OCI-LY1 (cell line): ENCODE measurements around the gene HSF5.

Source experiments
- H2AFZ ChIP-seq: fragments of 200-600 bp; sonication (generic), shearing (Covaris generic); 2 replicates; pipeline ENCODE4 v1.6.0; 2014; ENCODE audit warnings: antibody characterized with exemption, mild to moderate bottlenecking, low read length
- H3F3A ChIP-seq: fragments of 200-600 bp; sonication (generic), shearing (Covaris generic); 2 replicates; pipeline ENCODE4 v1.6.0; 2014; ENCODE audit warnings: mild to moderate bottlenecking, antibody characterized with exemption, low read length, moderate library complexity; ENCODE audit not compliant: insufficient read depth
- H3K27ac ChIP-seq: fragments of 200-600 bp; sonication (generic); 2 replicates; pipeline ENCODE4 v1.5.1; 2014; ENCODE audit warnings: low read length, mixed run types, mild to moderate bottlenecking, low read depth; ENCODE audit not compliant: poor library complexity, severe bottlenecking
- H3K27me3 ChIP-seq: fragments of 200-600 bp; sonication (generic); 2 replicates; pipeline ENCODE4 v1.6.0; 2014; ENCODE audit warnings: antibody characterized with exemption, mild to moderate bottlenecking, low read length, moderate library complexity; ENCODE audit not compliant: insufficient read depth
- H3K36me3 ChIP-seq: fragments of 200-600 bp; sonication (generic); 2 replicates; pipeline ENCODE4 v1.6.1; 2014; ENCODE audit warnings: mild to moderate bottlenecking, antibody characterized with exemption, low read length, moderate library complexity, mixed read lengths; ENCODE audit not compliant: insufficient read depth
- H3K4me1 ChIP-seq: fragments of 200-600 bp; sonication (generic); 2 replicates; pipeline ENCODE4 v1.5.1; 2014; ENCODE audit warnings: mild to moderate bottlenecking, low read length, moderate library complexity; ENCODE audit not compliant: insufficient read depth, severe bottlenecking
- H3K4me2 ChIP-seq: fragments of 200-600 bp; sonication (generic), shearing (Covaris generic); 2 replicates; pipeline ENCODE4 v1.6.1; 2014; ENCODE audit warnings: low read length
- H3K4me3 ChIP-seq: fragments of 200-600 bp; sonication (generic); 2 replicates; pipeline ENCODE4 v1.5.1; 2014; ENCODE audit warnings: low read length, low read depth, mild to moderate bottlenecking, mixed read lengths; ENCODE audit not compliant: poor library complexity, severe bottlenecking
- H3K79me2 ChIP-seq: fragments of 200-600 bp; shearing (Covaris generic); 2 replicates; pipeline ENCODE4 v1.6.1; 2016; ENCODE audit warnings: mixed run types, low read length, mixed read lengths; ENCODE audit not compliant: insufficient read depth
- H3K9ac ChIP-seq: fragments of 200-600 bp; sonication (generic), shearing (Covaris generic); 2 replicates; pipeline ENCODE4 v1.6.1; 2014; ENCODE audit warnings: mild to moderate bottlenecking, low read length, mixed read lengths
- H3K9me2 ChIP-seq: fragments of 200-600 bp; sonication (generic), shearing (Covaris generic); 2 replicates; pipeline ENCODE4 v1.6.1; 2014; ENCODE audit warnings: low read depth, mild to moderate bottlenecking, low read length, mixed read lengths
- H3K9me3 ChIP-seq: fragments of 200-600 bp; shearing (Covaris generic); 2 replicates; pipeline ENCODE4 v1.6.1; 2014; ENCODE audit warnings: low read length, mixed read lengths
- H4K20me1 ChIP-seq: fragments of 200-600 bp; sonication (generic), shearing (Covaris generic); 2 replicates; pipeline ENCODE4 v1.6.0; 2016; ENCODE audit warnings: mild to moderate bottlenecking, low read length; ENCODE audit not compliant: insufficient read depth
- CTCF ChIP-seq: fragments of 200-600 bp; sonication (generic), shearing (Covaris generic); IDR thresholded peaks from 2 replicates; pipeline ENCODE4 v1.5.1; 2017; ENCODE audit warnings: mild to moderate bottlenecking, antibody characterized with exemption, low read length, moderate library complexity, mixed read lengths
- EZH2 ChIP-seq: fragments of 200-600 bp; sonication (generic), shearing (Covaris generic); IDR thresholded peaks from 2 replicates; pipeline ENCODE4 v1.8.0; 2017; ENCODE audit warnings: borderline replicate concordance, mixed run types, mild to moderate bottlenecking, antibody characterized with exemption, low read length, moderate library complexity, mixed read lengths

The HSF5 gene

GRCh38 chr17:58416937-58417299, 71.3 kb downstream of the HSF5 start:
- TF ChIP-seq EZH2 = no peak
- no peak for TF ChIP-seq CTCF
- H3K4me1 ChIP-seq = peaks cover 12% of the 10 kb centered on the region
- H3K4me3 ChIP-seq = no peak overlapping the region
- H3F3A ChIP-seq = no peaks in the 10 kb centered on the region
- no peaks in the 10 kb centered on the region for H3K9me3 ChIP-seq
- no peaks in the 10 kb centered on the region for H3K9me2 ChIP-seq
- no peak overlapping the region for H3K27ac ChIP-seq
- no peak overlapping the region for H2AFZ ChIP-seq
- no peaks in the 10 kb centered on the region for H4K20me1 ChIP-seq
- no peaks in the 10 kb centered on the region for H3K79me2 ChIP-seq
- H3K27me3 ChIP-seq = no peaks in the 10 kb centered on the region
- no peaks in the 10 kb centered on the region for H3K36me3 ChIP-seq
- no peak overlapping the region for H3K9ac ChIP-seq
- H3K4me2 ChIP-seq = no peak overlapping the region

GRCh38 chr17:58416396-58416795, 71.8 kb downstream of the HSF5 start:
- H2AFZ ChIP-seq = no peak overlapping the region

GRCh38 chr17:58415371-58416055, 72.7 kb downstream of the HSF5 start:
- no peak overlapping the region for H3K9ac ChIP-seq
- H3K79me2 ChIP-seq = no peaks in the 10 kb centered on the region
- H3K36me3 ChIP-seq = no peaks in the 10 kb centered on the region
- H3K27me3 ChIP-seq = no peaks in the 10 kb centered on the region
- H3K4me1 ChIP-seq = peaks cover 12% of the 10 kb centered on the region
- no peaks in the 10 kb centered on the region for H3K9me3 ChIP-seq
- no peaks in the 10 kb centered on the region for H4K20me1 ChIP-seq
- H2AFZ ChIP-seq = no peak overlapping the region
- H3K9me2 ChIP-seq = no peaks in the 10 kb centered on the region
- no peaks in the 10 kb centered on the region for H3F3A ChIP-seq
- TF ChIP-seq CTCF (no peak), EZH2 (no peak)
- no peak overlapping the region for H3K27ac ChIP-seq
- no peak overlapping the region for H3K4me2 ChIP-seq
- no peak overlapping the region for H3K4me3 ChIP-seq

More at GRCh38 chr17:58416396-58416795, 71.8 kb downstream of the HSF5 start:
- Histone ChIP-seq H3K4me1 (peaks cover 12% of the 10 kb centered on the region), H3K4me2 (no peak overlapping the region), H3K9ac (no peak overlapping the region), H4K20me1 (no peaks in the 10 kb centered on the region), H3K27me3 (no peaks in the 10 kb centered on the region), H3F3A (no peaks in the 10 kb centered on the region), H3K79me2 (no peaks in the 10 kb centered on the region), H3K36me3 (no peaks in the 10 kb centered on the region), H3K4me3 (no peak overlapping the region), H3K9me2 (no peaks in the 10 kb centered on the region), H3K27ac (no peak overlapping the region), H3K9me3 (no peaks in the 10 kb centered on the region)
- no peak for TF ChIP-seq CTCF
- TF ChIP-seq EZH2 = no peak
